ENCODE measurements around the gene MTMR6.

- TF ChIP-seq CTCF (conservative IDR thresholded peaks at IDR 0.05; ENCODE audit: low read depth, low read length) (no peak), EZH2 (IDR thresholded peaks at IDR 0.05; ENCODE audit: borderline replicate concordance, low read depth, low read length, poor library complexity, severe bottlenecking) (no peak)
Measured at GRCh38 chr13:25204863-25205262, 82.4 kb downstream of the MTMR6 start.
